Sciatic nerve (tissue), 2 donors: ENCODE results near the gene SLC5A5. TPM values are rescaled to one million over a fixed set of nuclear protein-coding genes. Genes with fewer than 3 reads are reported as not detected.

Experiments used
- ATAC-seq: fragments of 200-7000 bp; cut with Tn5 transposase; one replicate; pipeline ENCODE4 v1.9.1; 2020; ENCODE audit warnings: mild to moderate bottlenecking, moderate library complexity
- DNase-seq: peaks from one replicate; pipeline ENCODE4 v3.0.0-alpha.2; 2020; ENCODE audit warnings: low spot score
- intact Hi-C: fragments of 100-400 bp; cut with DNase I; formaldehyde crosslinking; loops from one replicate; pipeline ENCODE4 v1.14.2; 2022
- total RNA-seq: library from RNA; stranded (reverse); fragmentation: NEBNext Ultra II Directional; extraction: Animal tissue kit (Norgen Biotek cat#: 25700); gene quantifications from one replicate; pipeline ENCODE4 v1.2.1, GENCODE V29; 2021
- donor health status: DM: no; HTN: no; CAD: no.
- donor health status: DM: no; HTN: no; CAD: no.

SLC5A5 gene
- total RNA-seq, 1 donor from 2014 or later = not detected

DNA sequence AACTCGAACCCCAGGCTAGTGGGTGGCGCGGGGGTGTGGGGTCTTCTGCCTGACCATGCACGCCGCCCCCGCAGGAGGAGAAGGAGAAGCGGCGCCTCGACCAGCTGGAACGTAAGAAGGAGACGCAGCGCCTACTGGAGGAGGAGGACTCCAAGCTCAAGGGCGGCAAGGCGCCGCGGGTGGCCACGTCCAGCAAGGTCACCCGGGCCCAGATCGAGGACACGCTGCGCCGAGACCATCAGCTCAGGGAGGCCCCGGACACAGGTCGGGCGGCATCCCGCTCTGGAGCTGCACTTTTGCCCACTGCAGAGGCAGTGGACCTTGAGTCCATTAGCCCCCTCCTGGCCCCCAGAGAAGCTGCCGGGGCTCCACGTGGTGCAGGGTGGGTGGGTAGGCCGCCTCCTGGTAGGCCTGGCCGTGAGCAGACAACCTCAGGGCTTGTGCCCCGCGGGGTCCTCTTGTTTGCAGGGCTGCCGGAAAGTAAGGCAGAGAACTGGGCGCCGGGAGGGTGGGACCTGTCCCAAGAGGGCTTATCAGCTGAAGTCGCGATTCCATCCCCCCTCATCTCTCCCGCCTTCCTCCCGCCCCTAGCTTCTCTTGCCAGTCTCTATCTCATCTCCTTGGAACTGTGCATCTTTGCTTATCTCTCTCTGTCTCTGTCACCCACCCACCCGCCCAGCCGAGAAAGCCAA is 71.0 kb downstream of the SLC5A5 start:
- DNase-seq (no peak), ATAC-seq (no peak)
- intact Hi-C loops = no loop called here

DNA sequence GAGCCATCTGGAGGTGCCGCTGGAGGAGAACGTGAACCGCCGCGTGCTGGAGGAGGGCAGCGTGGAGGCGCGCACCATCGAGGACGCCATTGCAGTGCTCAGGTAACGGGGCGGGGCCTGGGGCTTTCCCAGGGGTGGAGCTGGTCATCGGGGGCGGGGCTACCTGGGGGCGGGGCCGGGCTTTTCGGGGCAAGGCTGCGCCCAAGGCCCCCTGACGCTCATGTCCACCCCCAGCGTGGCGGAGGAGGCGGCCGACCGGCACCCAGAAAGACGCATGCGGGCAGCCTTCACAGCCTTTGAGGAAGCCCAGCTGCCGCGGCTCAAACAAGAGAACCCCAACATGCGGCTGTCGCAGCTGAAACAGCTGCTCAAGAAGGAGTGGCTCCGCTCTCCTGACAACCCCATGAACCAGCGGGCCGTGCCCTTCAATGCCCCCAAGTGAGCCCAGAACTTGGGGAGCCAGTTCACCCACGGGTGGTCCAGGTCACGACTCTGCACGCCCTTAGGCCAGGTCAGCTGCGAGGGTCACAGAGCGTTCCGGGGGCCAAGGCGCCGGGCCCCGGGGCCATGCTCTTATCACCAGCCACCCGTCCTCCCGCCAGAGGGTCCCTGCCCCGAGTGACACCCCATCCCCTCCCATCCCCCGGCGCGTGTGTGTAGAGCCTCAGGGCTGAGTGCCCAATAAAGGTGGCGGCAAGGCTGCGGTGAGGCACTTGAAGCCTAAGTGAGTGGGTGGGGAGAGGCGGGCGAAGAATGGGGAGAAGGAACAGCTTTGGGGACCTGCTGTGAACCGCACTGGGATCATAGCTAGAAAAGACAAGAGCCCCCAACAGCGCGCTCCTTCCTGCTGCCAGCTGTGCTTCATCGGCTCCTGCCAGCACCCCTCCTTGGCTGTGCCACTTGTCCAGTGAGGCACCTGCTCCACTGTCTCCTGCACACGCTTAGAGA is 71.8 kb downstream of the SLC5A5 start:
- no peak for DNase-seq
- intact Hi-C loops = no loop called here
- no peak for ATAC-seq

DNA sequence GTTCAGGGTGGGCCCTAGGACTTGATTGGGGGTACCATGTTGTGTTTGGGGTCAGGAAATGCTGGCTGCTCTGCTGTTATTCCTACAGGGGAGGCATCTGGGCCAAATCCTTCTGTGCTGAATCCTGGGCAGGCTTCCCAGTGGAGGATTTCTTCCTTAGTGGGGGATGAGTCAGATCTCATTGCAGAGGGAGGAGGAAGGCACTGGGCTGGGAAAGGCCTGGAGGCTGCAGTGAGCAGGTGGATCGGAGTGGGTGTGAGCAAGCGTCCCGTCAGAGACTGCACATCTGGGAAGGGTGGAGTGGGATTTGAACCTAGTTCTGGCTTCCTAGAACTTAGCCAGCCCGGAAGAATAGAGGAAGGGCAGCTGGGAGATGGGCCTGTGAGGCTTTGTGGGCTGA is 72.6 kb downstream of the SLC5A5 start:
- ATAC-seq = no peak
- intact Hi-C loops = no loop called here
- DNase-seq = no peak

Other genes starting within 250 kb of the SLC5A5 start
- gene UNC13A, start 183.6 kb upstream of the SLC5A5 start, total RNA-seq = 0.13 TPM
- 55.8 TPM for gene MAP1S, start 152.5 kb upstream of the SLC5A5 start, total RNA-seq
- 6.1 TPM for gene FCHO1, start 120.5 kb upstream of the SLC5A5 start, total RNA-seq
- gene B3GNT3, start 76.8 kb upstream of the SLC5A5 start, total RNA-seq = 0.58 TPM
- gene INSL3, start 50.4 kb upstream of the SLC5A5 start, total RNA-seq = not detected
- 18.4 TPM for gene JAK3, start 24.0 kb upstream of the SLC5A5 start, total RNA-seq
- gene RPL18A, start 12.0 kb upstream of the SLC5A5 start, total RNA-seq = 1,112 TPM
- 55.1 TPM for gene CCDC124, start 61.1 kb downstream of the SLC5A5 start, total RNA-seq
- 1.4 TPM for gene KCNN1, start 95.2 kb downstream of the SLC5A5 start, total RNA-seq
- gene ARRDC2, start 136.2 kb downstream of the SLC5A5 start, total RNA-seq = 38.2 TPM
- 2.1 TPM for gene IL12RB1, start 215.0 kb downstream of the SLC5A5 start, total RNA-seq
- 20.1 TPM for gene MAST3, start 225.8 kb downstream of the SLC5A5 start, total RNA-seq